ENCODE results near the gene TOMM34.

Gene TOMM34

DNA sequence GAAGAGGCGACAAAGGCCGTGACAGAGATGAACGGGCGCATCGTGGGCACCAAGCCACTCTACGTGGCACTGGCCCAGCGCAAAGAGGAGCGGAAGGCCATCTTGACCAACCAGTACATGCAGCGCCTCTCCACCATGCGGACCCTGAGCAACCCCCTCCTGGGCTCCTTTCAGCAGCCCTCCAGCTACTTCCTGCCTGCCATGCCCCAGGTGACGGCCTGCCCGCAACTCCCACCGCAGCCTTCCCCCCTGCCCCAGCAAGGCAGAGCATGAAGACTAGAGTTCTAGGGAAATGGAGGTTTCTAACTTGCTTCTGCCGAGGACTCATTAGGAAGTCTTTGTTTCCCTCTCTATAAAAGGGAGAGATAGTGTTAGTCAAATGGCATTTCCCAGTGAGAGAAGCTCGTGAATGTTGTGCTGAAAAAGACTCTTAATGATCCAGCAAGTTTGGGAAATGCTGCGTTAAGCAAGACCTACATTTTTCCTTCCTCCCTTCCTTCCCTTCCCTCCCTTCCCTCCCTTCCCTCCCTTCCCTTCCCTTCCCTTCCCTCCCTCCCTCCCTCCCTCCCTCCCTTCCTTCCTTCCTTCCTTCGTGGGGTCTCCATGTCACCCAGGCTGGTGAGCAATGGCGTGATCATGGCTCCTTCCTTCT, 29.6 kb downstream of the TOMM34 start:
- no peak for DNase-seq (ENCODE audit: low read depth in 2 of 2)

DNA sequence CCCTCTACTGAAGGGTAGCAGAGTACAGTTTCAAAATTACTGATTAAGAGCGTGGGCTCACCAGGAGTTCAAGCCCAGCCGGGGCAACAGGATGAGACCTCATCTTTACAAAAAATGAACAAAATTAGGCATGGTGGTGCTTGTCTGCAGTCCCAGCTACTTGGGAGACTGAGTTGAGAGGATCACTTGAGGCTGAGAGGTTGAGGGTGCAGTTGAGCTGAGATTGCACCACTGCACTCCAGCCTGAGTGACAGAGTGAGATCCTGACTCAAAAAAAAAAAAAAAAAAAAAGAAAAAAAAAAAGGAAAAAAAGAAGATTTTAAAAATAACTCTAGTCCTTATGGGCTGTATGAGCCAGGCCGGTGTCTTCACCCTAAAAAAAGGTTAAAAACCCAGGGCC, 31.6 kb downstream of the TOMM34 start:
- no peak for DNase-seq (ENCODE audit: low read depth in 2 of 2)

DNA sequence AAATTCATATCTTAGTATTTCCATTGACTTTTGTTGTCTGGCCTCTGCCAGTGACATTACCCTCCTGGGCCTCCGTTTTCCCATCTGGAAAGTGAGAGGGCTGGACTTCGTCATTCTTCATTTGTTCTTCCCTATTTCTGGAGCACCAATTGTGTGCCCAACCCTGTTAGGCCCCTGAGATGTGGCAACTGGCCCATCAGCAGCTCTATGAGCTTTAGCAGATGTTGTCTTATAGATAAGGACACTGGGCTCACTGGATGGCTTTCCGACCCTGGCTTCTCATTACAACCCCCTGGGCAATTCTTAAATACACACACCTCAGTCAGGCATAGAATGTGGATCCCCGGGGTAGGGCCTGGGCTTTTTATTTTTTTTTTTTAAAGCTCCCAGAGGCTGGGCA, 35.7 kb downstream of the TOMM34 start:
- DNase-seq (ENCODE audit: low read depth in 2 of 2): no peak

DNA sequence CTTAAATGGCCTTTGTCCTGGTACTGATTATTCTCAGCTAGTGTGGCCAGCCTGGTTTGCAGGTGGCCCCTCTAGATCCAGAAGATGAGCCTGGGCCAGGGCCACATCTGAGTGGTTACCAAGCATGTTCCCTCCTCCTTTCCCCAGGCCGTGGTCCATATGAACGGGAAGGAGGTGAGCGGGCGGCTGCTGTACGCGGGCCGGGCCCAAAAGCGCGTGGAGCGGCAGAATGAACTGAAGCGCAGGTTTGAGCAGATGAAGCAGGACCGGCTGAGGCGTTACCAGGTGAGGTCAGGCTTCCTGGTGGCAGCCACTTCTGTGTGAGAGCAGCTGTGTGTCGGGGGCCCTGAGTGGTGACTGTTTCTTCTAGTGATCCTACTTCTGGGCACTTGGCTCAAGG, 38.8 kb downstream of the TOMM34 start:
- DNase-seq (ENCODE audit: low read depth in 2 of 2): no peak

DNA sequence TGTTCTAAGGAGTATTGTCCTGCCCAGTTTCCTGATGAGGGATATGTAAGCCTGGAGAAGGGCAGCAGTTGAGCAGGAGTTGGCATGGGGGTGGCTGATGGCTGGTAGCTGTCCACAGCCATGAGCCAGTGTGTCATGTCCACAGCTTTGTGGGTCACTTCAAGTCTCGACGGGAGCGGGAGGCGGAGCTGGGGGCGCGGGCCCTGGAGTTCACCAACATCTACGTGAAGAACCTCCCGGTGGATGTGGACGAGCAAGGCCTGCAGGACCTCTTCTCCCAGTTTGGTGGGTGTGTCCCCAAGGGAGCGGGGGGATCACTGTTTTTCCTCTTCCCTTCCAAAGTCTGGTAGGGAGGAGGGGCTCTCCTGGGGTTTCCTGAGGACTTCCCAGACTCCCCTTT, 41.4 kb downstream of the TOMM34 start:
- DNase-seq (ENCODE audit: low read depth in 2 of 2): no peak

DNA sequence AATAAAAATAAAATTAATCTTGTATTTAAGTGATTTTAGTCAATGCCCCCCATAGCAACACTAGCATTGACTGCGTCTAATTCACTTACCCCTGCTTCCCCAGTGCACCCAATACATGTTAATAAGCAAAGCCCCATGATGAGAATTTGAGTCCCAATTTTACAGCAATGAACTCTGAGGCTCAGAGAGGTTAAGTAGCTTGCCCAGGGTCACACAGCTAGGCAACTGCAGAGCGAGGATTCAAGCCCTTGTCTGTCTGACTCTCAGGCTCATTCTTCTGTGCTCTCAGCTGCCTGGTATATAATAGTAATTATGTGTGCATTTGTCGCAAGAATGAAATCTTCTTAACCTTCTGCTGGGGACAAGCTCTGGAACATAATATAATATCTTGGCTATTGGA, 41.9 kb downstream of the TOMM34 start:
- DNase-seq (ENCODE audit: low read depth in 2 of 2): no peak

DNA sequence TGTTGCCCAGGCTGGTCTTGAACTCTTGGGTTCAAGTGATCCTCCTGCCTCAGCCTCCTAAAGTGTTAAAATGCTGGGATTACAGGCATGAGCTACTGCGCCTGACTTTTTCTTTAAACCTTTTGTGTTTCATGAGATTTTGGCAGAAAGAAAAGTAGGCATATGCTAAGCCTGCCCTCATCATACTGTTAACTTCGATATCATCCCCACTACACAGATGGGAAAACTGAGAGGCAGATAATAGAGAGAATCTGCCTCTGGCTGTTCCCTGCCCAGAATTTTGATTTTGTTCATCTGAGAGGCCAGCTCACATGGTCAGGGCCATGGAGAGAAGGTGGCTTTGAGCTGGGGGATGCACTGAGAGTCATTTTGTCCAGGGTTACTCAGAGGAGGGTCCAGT, 42.8 kb downstream of the TOMM34 start:
- DNase-seq (ENCODE audit: low read depth in 2 of 2): no peak

DNA sequence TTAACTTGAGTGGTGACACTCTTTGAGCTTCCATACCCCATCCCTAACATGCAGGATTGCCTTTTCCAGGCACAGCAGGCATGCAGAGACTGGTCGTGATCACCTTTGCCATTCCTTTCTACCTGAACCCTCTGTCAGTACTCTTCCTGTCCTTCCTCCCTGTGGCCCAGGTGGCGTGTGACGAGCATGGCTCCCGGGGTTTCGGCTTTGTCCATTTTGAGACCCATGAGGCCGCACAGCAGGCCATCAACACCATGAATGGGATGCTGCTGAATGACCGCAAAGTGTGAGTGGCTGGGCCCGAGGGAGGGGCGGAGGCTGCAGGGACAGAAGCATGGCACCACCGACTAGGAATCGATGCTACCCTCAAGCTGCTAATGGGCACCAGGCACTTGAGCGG, 43.6 kb downstream of the TOMM34 start:
- no peak for DNase-seq (ENCODE audit: low read depth in 2 of 2)

DNA sequence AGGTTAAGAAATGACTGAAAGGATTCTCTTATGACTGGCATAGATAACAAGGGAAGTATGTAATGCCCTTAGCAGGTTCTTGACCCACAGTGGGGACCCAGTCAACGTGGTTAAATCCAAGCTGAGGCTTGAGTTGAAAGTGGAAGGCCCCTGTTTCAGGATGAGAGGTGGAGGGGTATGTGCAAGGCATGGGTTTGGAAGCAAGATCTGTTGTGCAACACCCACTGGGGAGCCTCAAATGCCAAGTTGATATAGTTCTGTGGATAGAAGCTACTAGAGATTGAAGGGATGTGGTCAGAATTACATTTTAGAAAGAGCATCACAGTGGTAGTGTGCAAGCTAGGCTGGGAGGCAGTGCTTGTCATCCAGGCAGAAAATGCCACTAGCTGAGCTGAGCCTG, 45.3 kb downstream of the TOMM34 start:
- no peak for DNase-seq (ENCODE audit: low read depth in 2 of 2)

DNA sequence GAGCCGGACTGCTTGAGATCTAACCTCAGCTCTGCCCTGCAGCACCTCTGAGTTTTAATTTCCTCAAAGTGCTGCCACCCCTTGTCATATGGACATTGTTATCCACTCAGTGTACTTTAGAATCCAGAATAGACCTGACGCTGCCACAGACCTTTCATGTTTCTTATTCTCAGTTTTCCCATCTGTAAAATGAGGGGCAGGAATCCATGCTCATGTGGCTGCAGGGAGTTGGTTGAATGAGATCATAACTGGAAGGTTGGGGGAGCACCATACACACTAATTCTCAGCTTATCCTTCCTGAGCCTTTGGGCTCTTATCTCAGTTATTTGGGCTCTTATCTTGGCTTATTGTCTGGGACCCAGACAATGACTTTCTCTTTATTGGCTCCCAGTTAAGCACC, 48.0 kb downstream of the TOMM34 start:
- no peak for DNase-seq (ENCODE audit: low read depth in 2 of 2)

DNA sequence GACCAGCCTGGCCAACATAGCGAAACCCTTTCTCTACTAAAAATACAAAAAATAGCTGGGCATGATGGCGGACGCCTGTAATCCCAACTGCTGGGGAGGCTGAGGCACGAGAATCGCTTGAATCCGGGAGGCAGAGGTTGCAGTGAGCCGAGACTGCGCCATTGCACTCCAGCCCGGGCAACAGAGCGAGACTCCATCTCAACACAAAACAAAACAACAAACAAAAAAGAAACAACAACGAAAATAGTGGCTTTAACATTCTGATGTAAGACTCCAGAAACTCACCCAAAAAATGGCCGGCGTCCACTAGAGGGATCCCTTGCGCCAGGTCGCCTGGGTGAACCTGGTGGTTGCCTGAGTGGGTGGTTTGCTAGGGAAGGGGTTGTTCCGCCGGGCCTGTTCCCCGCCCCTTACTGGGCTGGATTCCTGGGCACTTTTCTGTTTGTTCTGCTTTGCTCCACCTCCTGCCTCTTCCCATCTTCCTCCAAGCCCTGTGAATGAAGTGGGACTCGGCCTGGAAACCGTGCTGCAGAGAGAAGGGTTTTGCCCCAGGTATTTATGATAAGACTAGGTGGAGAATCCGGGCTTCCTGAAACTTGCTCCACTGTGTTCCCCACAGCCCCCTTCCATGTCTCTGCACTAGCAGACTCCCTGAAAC, 48.8 kb downstream of the TOMM34 start:
- DNase-seq (ENCODE audit: low read depth in 2 of 2): no peak

DNA sequence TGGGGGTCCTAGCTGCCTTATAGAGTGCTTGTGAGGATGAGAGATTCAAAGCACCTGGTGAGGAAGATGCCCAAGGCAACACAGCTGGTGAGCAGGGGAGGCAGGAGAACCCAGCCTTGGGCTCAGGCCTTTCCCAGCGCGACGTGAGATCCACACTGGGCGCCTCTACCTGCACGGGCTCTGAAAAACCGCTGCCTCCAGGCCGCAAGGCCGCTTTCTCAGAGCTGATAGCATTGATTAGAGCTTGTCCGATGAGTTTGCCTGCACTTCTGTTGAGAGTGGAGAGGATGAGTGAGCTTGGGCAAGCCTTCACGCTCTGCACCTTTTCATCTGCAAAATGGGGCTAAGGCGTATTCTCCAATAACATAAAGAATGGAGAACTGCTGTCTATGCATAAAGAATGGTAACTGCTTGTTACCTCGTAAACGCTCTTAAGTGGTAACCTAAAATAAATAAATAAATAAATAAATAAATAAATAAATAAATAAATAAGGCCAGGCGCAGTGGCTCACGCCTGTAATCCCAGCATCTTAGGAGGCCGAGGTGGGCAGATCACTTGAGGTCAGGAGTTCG, 49.4 kb downstream of the TOMM34 start:
- no peak for DNase-seq (ENCODE audit: low read depth in 2 of 2)

DNA sequence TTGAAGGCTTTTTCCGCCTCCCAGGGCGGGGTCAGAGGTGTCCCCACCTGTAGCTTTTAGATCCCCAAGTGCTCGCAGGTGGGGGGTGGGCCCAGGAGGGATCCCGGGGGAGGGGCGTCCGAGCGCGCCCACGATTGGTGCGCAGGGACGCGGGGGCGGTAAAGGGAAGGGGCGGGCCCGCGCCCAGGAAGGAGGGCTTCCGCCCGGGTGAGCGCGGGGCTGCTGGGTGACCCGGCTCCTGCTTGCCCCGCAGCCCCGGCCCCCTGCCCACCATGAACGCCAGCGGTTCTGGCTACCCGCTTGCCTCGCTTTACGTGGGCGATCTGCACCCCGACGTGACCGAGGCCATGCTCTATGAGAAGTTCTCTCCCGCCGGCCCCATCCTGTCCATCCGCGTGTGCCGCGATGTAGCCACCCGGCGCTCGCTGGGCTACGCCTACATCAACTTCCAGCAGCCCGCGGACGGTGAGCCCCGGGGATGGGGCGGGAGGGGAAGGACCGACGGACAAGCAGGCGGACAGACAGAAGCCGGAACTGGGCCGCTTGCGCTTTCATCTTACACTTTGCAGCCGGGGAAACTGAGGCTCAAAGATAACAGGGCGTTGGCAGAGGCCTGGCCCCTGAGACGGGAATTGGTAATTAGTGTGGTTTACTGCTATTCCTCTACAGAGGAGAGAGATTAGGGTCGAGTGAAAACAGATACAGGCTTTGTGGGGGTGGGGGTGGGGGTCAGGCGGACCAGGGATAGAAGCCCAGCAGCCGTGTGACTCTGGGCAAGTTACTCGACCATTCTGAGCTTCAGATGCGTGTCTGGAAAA, 50.1 kb downstream of the TOMM34 start, which contains the start of gene PABPC1L:
PABPC1L (plus strand) TSS at position 189 of the 818 bp plus-strand sequence; CDS start at position 273, 84 bp downstream.
- DNase-seq (ENCODE audit: low read depth in 2 of 2): peak; percentile 47 to 71

DNA sequence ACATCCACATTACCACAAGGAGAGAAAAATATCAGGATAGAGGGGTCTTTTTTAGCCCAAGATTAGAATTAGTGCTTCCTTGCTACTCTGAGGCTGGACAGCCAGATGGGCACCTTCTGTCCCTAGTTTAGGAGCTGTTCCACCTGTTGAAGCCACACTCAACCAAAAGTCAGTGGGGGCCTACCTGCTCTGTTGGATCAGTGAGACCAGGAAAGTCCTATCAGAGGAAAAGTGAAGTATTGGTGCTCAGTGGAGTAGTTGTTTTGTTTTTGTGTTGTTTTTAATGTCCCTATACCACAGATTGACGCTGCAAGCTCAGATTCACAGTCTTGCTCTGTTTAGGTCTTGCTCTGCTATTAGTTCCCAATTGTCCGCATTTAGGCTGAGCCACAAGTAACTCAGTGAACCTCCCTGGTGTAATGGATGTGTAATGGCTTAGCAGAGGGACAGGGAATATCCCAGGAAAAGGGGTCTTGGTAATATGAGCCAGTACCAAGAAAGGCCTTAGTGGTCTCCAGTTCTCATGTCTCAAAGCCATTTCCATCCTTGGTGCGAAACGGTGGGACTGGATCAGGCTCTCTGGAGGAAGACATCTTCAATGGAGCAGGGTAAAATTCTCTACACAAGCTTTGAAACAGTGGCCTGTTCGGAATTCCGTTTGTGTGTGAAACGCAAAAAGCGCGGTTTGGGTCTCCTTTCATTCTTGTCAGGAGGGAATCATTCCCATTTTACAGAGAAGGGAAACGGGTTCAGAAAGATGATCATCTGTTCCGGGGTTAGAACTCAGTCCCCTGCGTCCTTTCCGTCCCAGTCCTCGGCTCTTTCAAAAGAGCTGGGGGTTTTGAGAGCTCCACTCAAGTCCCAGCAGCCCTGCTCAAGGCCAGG, 51.0 kb downstream of the TOMM34 start:
- DNase-seq (ENCODE audit: low read depth in 2 of 2): no peak

DNA sequence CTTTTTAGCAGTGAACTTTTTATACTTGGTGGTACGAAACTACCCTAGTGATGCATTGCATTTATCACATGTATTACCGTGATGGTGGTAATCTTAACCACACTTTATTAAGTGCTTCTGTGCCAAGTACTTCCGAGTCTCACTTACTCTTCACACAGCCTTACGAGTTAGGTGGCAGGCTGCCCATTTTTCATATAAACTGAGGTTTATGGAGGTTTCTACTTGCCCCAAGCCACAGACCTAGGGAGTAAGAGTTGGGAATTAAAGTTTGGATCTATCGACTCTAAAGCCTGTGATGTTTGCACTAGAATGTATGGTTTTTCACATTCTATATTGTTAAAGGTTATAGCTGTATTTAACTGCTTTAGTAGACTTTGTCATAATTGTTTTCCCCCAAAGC, 55.8 kb downstream of the TOMM34 start:
- no peak for DNase-seq (ENCODE audit: low read depth in 2 of 2)

DNA sequence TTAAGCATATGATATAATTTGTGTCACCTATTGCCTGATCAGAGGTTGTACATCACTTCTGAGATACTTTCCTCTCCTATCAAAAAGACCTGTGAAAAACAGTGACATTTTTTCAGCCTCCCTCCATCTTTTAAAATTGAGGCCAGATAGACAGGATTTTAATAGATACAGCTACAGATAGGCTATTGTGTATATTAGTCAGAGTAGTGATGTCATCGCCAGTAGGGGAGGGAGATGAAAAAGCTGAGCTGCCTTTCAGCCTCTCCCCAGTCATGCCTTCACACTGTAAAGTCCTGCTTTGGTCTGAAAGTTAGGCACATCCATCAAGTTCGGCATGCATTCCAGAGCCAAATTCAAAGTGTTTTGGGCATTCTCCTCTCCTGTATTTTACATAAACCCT, 58.2 kb downstream of the TOMM34 start:
- DNase-seq (ENCODE audit: low read depth in 2 of 2): no peak

DNA sequence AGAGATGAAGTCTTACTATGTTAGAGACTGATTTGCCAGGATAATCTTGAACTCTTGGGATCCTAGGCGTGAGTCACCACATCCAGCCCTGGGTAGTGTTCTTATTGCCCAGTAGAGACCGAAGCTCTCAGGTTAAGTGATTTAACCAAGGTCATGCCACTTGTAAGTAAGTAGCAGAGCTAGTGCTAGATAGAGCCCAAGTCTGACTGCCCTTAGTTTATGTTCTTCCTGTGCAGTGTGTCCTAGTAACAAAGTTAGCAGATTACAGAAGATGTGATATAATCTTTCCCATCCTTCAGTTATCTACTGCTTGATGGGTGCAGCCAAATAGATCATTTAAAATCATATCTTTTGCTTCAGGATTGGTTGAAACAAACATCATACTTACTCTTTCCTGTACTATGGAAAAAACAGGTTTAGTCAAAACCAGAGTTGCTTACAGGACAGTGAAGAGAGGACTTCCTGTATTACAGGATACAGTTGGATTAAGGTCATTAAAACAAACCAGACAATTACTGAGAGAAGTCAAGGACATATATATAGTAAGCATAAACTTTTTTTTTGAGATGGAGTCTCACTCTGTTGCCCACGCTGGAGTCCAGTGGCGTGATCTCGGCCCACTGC, 59.9 kb downstream of the TOMM34 start:
- no peak for DNase-seq (ENCODE audit: low read depth in 2 of 2)

DNA sequence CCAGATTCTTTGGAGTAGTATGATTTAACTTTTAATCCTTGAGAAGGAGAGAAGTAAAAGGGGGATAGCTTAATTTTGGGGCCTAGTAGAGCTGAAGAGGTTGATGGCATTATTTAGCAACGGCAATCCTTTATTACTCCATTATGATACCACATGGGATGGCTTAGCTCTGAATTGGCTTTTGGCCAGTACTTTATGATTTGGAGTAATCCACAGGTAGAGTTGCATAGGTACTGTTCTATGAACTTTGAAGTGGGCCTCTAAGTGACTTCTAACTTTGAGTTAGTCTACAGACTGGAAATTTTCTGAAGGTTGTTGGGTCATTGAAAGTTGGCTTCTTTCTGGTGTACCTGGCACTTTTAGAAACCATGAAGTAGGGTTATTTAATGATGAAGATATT, 63.1 kb downstream of the TOMM34 start:
- DNase-seq (ENCODE audit: low read depth in 2 of 2): no peak

DNA sequence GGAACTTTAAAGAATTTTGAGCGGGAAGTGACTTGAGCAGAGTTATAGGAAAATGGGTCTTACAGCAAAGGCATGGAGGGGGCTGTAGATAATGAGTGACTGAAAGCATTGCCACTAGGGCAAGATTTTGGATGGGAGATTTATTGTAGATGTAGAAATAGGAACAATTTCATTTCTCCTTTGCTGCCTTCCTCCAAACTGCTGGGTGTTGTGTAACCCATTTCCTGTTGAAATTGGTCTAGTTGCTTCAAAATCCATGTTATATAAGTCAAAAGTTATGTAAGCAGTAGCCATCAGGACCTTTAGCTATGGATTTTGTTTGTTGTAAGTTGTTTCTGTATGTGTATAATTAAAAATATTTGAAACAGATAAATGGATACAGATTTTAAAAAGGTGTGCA, 63.6 kb downstream of the TOMM34 start:
- no peak for DNase-seq (ENCODE audit: low read depth in 2 of 2)

DNA sequence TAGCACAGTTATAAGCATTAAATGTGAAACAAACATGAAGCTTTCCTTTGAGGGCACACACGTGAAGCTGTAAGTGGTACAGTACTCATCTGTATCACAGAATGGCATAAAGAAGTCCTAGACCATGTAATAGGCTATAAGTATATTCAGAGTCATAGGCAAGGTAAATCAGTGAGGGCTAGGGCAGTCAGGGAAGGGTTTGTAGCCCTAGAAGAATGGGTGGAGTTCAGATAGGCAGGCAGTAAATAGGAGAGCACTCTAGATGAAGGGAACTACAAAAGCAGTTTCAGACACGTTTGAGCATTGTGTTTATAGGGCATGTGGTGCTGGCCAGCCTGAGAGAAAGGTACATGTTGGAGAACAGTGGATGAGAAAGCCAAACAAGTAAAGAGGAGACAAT, 65.2 kb downstream of the TOMM34 start:
- DNase-seq (ENCODE audit: low read depth in 2 of 2): no peak
